B cell (primary cell): Measurements from ENCODE around the gene MESD. TPM values are rescaled to one million over a fixed set of nuclear protein-coding genes. Genes with fewer than 3 reads are reported as not detected.

ENCODE experiments used
- ATAC-seq: fragments of 200-7000 bp; cut with Tn5 transposase; one replicate; pipeline ENCODE4 v1.10.0; 2021; ENCODE audit warnings: low read depth, mild to moderate bottlenecking, moderate number of reproducible peaks, moderate library complexity
- CTCF ChIA-PET: fragments of 350-600 bp; sonication (Branson Sonifier 250); formaldehyde crosslinking; loops from one replicate; lab custom pipeline; 2021; ENCODE audit warnings: antibody characterized with exemption, inconsistent platforms; lab: Charles Lee
- POLR2A ChIA-PET: fragments of 350-600 bp; sonication (Branson Sonifier 250); formaldehyde crosslinking; loops from one replicate; lab custom pipeline; 2021; ENCODE audit warnings: antibody characterized with exemption; lab: Charles Lee
- DNase-seq: peaks from one replicate; pipeline ENCODE4 v3.0.0; 2013
- H2AFZ ChIP-seq: 2 replicates; pipeline ENCODE4 v1.6.1; 2012; ENCODE audit warnings: mild to moderate bottlenecking, low read depth, low read length; ENCODE audit not compliant: insufficient read depth, poor library complexity, severe bottlenecking
- H3K27ac ChIP-seq, 2 donors: 1 replicate in 1 of 2; 2 replicates in 1 of 2; pipeline ENCODE4 v1.5.1; 2012 to 2013; ENCODE audit warnings: low read length in 2 of 2, mild to moderate bottlenecking in 2 of 2, moderate library complexity in 1 of 2
- H3K27me3 ChIP-seq, 4 experiments: fragments of 200-600 bp in 1 of 4; sonication (generic) in 1 of 4; replicated peaks in 1 of 4; 1 replicate in 2 of 4; 2 replicates in 2 of 4; pipeline versions ENCODE4 v1.6.1 to v1.7.0; 2013 to 2016; ENCODE audit warnings: low read length in 3 of 4, mild to moderate bottlenecking in 2 of 4, mixed read lengths in 1 of 4, moderate library complexity in 1 of 4; ENCODE audit not compliant: insufficient read depth in 4 of 4, control insufficient read depth in 3 of 4; ENCODE audit errors: control extremely low read depth in 1 of 4
- H3K36me3 ChIP-seq, 2 experiments: replicated peaks in 1 of 2; 1 replicate in 1 of 2; 2 replicates in 1 of 2; pipeline versions ENCODE4 v1.6.1 to v1.7.1; 2013; ENCODE audit warnings: low read length in 1 of 2; ENCODE audit not compliant: insufficient read depth in 2 of 2, control insufficient read depth in 1 of 2; ENCODE audit errors: control extremely low read depth in 1 of 2, extremely low read depth in 1 of 2
- H3K4me1 ChIP-seq, 2 donors: fragments of 200-600 bp in 1 of 2; sonication (generic) in 1 of 2; 1 replicate in 1 of 2; 2 replicates in 1 of 2; pipeline versions ENCODE4 v1.5.1 to v1.6.1; 2013 to 2017; ENCODE audit warnings: low read length in 2 of 2; ENCODE audit not compliant: control insufficient read depth in 2 of 2, insufficient read depth in 2 of 2
- H3K4me2 ChIP-seq: replicated peaks from 2 replicates; pipeline ENCODE3; 2012; ENCODE audit warnings: mild to moderate bottlenecking, low read depth, low read length; ENCODE audit not compliant: poor library complexity, severe bottlenecking
- H3K4me3 ChIP-seq, 5 experiments: fragments of 200-600 bp in 1 of 5; sonication (generic) in 1 of 5; 1 replicate in 3 of 5; 2 replicates in 2 of 5; pipeline versions ENCODE4 v1.5.1 to v1.7.0; 2011 to 2016; ENCODE audit warnings: low read length in 4 of 5, mild to moderate bottlenecking in 4 of 5, low read depth in 2 of 5, control low read depth in 1 of 5, moderate library complexity in 1 of 5; ENCODE audit not compliant: insufficient read depth in 1 of 5; ENCODE audit errors: control extremely low read depth in 1 of 5, extremely low read depth in 1 of 5
- H3K79me2 ChIP-seq: fragments of 200-600 bp; sonication (generic); one replicate; pipeline ENCODE4 v1.6.0; 2016; ENCODE audit warnings: low read length; ENCODE audit not compliant: control insufficient read depth, insufficient read depth
- H3K9ac ChIP-seq: fragments of 200-600 bp; sonication (generic); 2 replicates; pipeline ENCODE4 v1.6.1; 2017; ENCODE audit warnings: mild to moderate bottlenecking, low read length, moderate library complexity
- H3K9me3 ChIP-seq, 3 donors: one replicate each; pipeline versions ENCODE4 v1.6.1 to v1.7.1; 2013; ENCODE audit warnings: low read length in 2 of 3; ENCODE audit not compliant: control insufficient read depth in 2 of 3, insufficient read depth in 1 of 3; ENCODE audit errors: control extremely low read depth in 1 of 3
- H4K20me1 ChIP-seq: 2 replicates; pipeline ENCODE4 v1.6.0; 2012; ENCODE audit warnings: mild to moderate bottlenecking, low read length; ENCODE audit not compliant: insufficient read depth, control insufficient read depth, poor library complexity, severe bottlenecking
- H3K27ac Mint-ChIP-seq: one replicate; pipeline ENCODE4 v1.8.0; 2021; ENCODE audit warnings: mixed read lengths
- H3K27me3 Mint-ChIP-seq: one replicate; pipeline ENCODE4 v1.8.0; 2021; ENCODE audit warnings: mixed read lengths
- H3K4me1 Mint-ChIP-seq: one replicate; pipeline ENCODE4 v1.8.0; 2021; ENCODE audit warnings: mixed read lengths
- H3K4me3 Mint-ChIP-seq: one replicate; pipeline ENCODE4 v1.8.0; 2021; ENCODE audit warnings: mixed read lengths
- H3K9me3 Mint-ChIP-seq: one replicate; pipeline ENCODE4 v1.8.0; 2022; ENCODE audit warnings: mixed read lengths; ENCODE audit not compliant: insufficient read depth
- CTCF ChIP-seq: fragments of 200-600 bp; IDR thresholded peaks from one replicate; pipeline ENCODE4 v1.8.0; 2022; ENCODE audit warnings: antibody characterized with exemption, mild to moderate bottlenecking
- EZH2 ChIP-seq: IDR thresholded peaks from 2 replicates; pipeline ENCODE4 v1.6.1; 2012; ENCODE audit warnings: borderline replicate concordance, low read depth, mild to moderate bottlenecking, moderate library complexity, low read length; ENCODE audit not compliant: insufficient read depth, poor library complexity, severe bottlenecking
- WGBS: methylation state at CpG from one replicate; pipeline ENCODE4 v1.1.5; 2013; ENCODE audit warnings: missing lambda C conversion rate; ENCODE audit not compliant: insufficient coverage; 5-methylcytosine and 5-hydroxymethylcytosine counted together
- intact Hi-C: fragments of 100-400 bp; cut with micrococcal nuclease; formaldehyde crosslinking; loops from one replicate; pipeline ENCODE4 v1.10.0; 2022
- polyA plus RNA-seq: library from polyadenylated mRNA; depleted of rRNA; stranded (reverse); fragments of >200 nt; gene quantifications from 2 replicates; pipeline ENCODE4 v1.2.3, GENCODE V29; 2012
- total RNA-seq, 2 donors: library from RNA; stranded (reverse); fragments of 120-200 nt in 1 of 2; gene quantifications; 1 replicate in 1 of 2; 2 replicates in 1 of 2; pipeline versions ENCODE4 v1.2.3 to v1.2.4, GENCODE V29; 2013 to 2022

MESD gene
- total and polyA plus RNA-seq, 2 donors (not counting 1 experiment from before 2014, with no cell fraction given): 7.9 to 35.3 TPM

- no peak for ATAC-seq
- intact Hi-C loops: no loop called here
- CTCF ChIA-PET: interaction anchor here (1.2 to 1.4 kb wide), 3 partner anchors 11 to 483 kb away, joined by 3 read pairs; no protein-coding TSS in a partner anchor
- no peak for TF ChIP-seq EZH2
- TF ChIP-seq CTCF: no peak
- H3K27ac Mint-ChIP-seq: no peak overlapping the region
- Histone ChIP-seq H3K9me3 (no peaks in the 10 kb centered on the region), H3K4me2 (no peak overlapping the region), H3K4me3 (no peak overlapping the region), H2AFZ (no peak overlapping the region), H3K27me3 (no peaks in the 10 kb centered on the region), H4K20me1 (no peaks in the 10 kb centered on the region), H3K79me2 (no peaks in the 10 kb centered on the region), H3K4me1 (no peaks in the 10 kb centered on the region), H3K36me3 (peaks cover 0 to 19% of the 10 kb centered on the region in 2 experiments), H3K9ac (no peak overlapping the region), H3K27ac (no peak overlapping the region)
- H3K27me3 Mint-ChIP-seq: no peaks in the 10 kb centered on the region
- H3K4me1 Mint-ChIP-seq: no peaks in the 10 kb centered on the region
- no peak overlapping the region for H3K4me3 Mint-ChIP-seq
- WGBS: no CpG with 5 or more reads among the region's 3 CpGs
- DNase-seq: no peak
- POLR2A ChIA-PET: no interaction called here
- no peaks in the 10 kb centered on the region for H3K9me3 Mint-ChIP-seq
These were observed 50.4 kb downstream of the MESD start for GRCh38 chr15:80939216-80939615.

- no peaks in the 10 kb centered on the region for H3K4me1 Mint-ChIP-seq
- no peaks in the 10 kb centered on the region for H3K79me2 ChIP-seq
- CTCF ChIA-PET: interaction anchor here (1.4 kb wide), 1 partner anchor 9 kb away, joined by 3 read pairs; no protein-coding TSS in a partner anchor
These were observed 51.9 kb downstream of the MESD start for GRCh38 chr15:80937718-80938117.

More at GRCh38 chr15:80937718-80938117, 51.9 kb downstream of the MESD start:
- Histone ChIP-seq H2AFZ (no peak overlapping the region), H3K36me3 (peaks cover 0 to 13% of the 10 kb centered on the region in 2 experiments), H4K20me1 (no peaks in the 10 kb centered on the region), H3K9me3 (no peaks in the 10 kb centered on the region), H3K27ac (no peak overlapping the region), H3K27me3 (no peaks in the 10 kb centered on the region), H3K4me1 (no peaks in the 10 kb centered on the region), H3K4me2 (no peak overlapping the region), H3K9ac (no peak overlapping the region), H3K4me3 (no peak overlapping the region)
- H3K27ac Mint-ChIP-seq: no peak overlapping the region
- no peaks in the 10 kb centered on the region for H3K27me3 Mint-ChIP-seq
- POLR2A ChIA-PET: no interaction called here
- 98% methylated on average over 12 of the region's 12 CpGs for WGBS
- intact Hi-C loops: no loop called here
- DNase-seq (no peak), ATAC-seq (no peak)
- H3K9me3 Mint-ChIP-seq: no peaks in the 10 kb centered on the region
- TF ChIP-seq CTCF: no peak
- no peak overlapping the region for H3K4me3 Mint-ChIP-seq
